HG03108 (cell line): ENCODE measurements around the gene CD7.
A peak's percentile ranks its signal among the peaks of the same experiment; 100 is the strongest.
"Not testable (repeated sequence)": the region's sequence is repeated elsewhere in the genome, so short reads cannot be mapped to it uniquely, and the experiment has no call there.

Source experiments
- ATAC-seq: cut with Tn5 transposase; IDR thresholded peaks from one replicate; pipeline ENCODE4 v1.9.1; 2021; ENCODE audit warnings: moderate library complexity; ENCODE audit not compliant: unreplicated experiment

Gene CD7

GRCh38 chr17:82317394-82318168, at the start of gene CD7:
Gene CD7, minus strand, starts transcription at chr17:82317608. Its CDS starts 113 bp downstream, at chr17:82317495.
- no peak for ATAC-seq

GRCh38 chr17:82366749-82367148, 49.3 kb upstream of the CD7 start:
- ATAC-seq: no peak

GRCh38 chr17:82365606-82366295, 48.3 kb upstream of the CD7 start:
- ATAC-seq: no peak

- ATAC-seq: no peak
Observed at GRCh38 chr17:82361885-82362633, 44.7 kb upstream of the CD7 start.

- ATAC-seq: not testable (repeated sequence)
Observed at GRCh38 chr17:82359451-82360074, 42.2 kb upstream of the CD7 start.

GRCh38 chr17:82358465-82359350, 41.3 kb upstream of the CD7 start, which contains the start of gene TEX19:
Gene TEX19, plus strand, starts transcription at chr17:82359247. Its CDS starts 2,904 bp downstream, at chr17:82362151.
- ATAC-seq: no peak

GRCh38 chr17:82357394-82357793, 40.0 kb upstream of the CD7 start:
- no peak for ATAC-seq

- ATAC-seq: no peak
Observed at GRCh38 chr17:82356845-82357355, 39.5 kb upstream of the CD7 start.

GRCh38 chr17:82355770-82356427, 38.5 kb upstream of the CD7 start:
- ATAC-seq: no peak

- no peak for ATAC-seq
Observed at GRCh38 chr17:82354804-82355308, 37.4 kb upstream of the CD7 start.

- ATAC-seq: no peak
Observed at GRCh38 chr17:82353484-82353883, 36.1 kb upstream of the CD7 start.

- ATAC-seq: no peak
Observed at GRCh38 chr17:82351713-82352488, 34.5 kb upstream of the CD7 start.

GRCh38 chr17:82351254-82351712, 33.9 kb upstream of the CD7 start:
- ATAC-seq: peak; percentile 63

- no peak for ATAC-seq
Observed at GRCh38 chr17:82350182-82351030, 33.0 kb upstream of the CD7 start.

- ATAC-seq: no peak
Observed at GRCh38 chr17:82349287-82349701, 31.9 kb upstream of the CD7 start.

GRCh38 chr17:82348866-82349265, 31.5 kb upstream of the CD7 start:
- no peak for ATAC-seq

GRCh38 chr17:82348434-82348833, 31.0 kb upstream of the CD7 start:
- no peak for ATAC-seq
